GM12801 (cell line): ENCODE results near the gene ATP1B3.

Experiments used
- TF ChIP-seq, protein P1 (sequence below): IDR thresholded peaks from one replicate; pipeline ENCODE4 v1.5.1; 2011; ENCODE audit warnings: control low read depth; ENCODE audit not compliant: insufficient read length; ENCODE audit errors: extremely low read depth

The ATP1B3 gene

DNA sequence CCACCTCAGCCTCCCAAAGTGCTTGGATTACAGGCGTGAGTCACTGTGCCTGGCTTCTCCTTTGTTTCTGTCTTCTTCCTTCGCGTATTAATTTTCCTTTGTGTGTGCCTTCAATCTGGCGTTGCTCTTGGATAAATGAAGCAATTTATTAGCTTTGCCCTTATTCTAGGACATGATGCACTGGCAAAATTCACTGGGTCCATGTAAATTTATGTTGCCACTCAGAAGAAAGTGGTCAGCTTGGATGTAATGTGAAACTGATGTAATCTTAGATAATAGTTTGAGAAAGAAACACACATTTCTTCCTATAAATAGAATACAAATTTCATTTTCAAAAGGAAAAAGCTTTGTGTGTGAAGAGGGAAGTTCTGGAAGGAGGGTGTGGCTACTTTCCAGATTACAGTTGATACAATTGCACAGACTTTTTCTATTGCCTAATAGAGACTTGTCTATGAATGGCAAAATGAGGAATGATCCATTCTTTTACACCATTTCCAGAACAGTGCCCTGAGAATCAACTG, 23.3 kb upstream of the ATP1B3 start:
- TF ChIP-seq, protein P1, sequence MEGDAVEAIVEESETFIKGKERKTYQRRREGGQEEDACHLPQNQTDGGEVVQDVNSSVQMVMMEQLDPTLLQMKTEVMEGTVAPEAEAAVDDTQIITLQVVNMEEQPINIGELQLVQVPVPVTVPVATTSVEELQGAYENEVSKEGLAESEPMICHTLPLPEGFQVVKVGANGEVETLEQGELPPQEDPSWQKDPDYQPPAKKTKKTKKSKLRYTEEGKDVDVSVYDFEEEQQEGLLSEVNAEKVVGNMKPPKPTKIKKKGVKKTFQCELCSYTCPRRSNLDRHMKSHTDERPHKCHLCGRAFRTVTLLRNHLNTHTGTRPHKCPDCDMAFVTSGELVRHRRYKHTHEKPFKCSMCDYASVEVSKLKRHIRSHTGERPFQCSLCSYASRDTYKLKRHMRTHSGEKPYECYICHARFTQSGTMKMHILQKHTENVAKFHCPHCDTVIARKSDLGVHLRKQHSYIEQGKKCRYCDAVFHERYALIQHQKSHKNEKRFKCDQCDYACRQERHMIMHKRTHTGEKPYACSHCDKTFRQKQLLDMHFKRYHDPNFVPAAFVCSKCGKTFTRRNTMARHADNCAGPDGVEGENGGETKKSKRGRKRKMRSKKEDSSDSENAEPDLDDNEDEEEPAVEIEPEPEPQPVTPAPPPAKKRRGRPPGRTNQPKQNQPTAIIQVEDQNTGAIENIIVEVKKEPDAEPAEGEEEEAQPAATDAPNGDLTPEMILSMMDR, result no peak

DNA sequence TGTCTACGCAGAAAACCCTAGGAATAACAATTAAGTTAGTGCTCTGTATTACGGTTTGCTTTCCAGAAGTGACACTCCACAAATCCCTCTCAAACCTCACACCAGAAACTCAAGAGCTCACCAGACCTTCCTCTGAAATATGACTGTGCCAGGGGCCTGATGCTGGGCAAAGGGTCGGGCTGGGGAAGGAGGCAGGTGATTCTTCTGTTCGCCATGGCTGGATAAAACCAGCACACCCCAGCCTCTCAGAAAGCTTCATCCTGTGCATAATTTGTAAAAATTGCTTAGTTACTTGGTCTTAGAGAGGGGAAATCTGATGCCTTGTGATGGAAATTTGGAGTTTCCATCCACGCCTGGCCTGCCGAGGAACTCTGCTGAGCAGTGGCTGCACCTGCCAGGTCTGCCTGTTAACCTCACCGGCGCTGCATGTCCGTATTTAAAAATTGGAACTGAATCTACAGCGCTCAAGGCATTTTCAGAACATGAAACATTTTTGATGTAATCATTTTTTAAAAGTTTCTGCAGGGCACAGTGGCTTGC, 22.7 kb upstream of the ATP1B3 start:
- TF ChIP-seq, protein P1, result no peak

DNA sequence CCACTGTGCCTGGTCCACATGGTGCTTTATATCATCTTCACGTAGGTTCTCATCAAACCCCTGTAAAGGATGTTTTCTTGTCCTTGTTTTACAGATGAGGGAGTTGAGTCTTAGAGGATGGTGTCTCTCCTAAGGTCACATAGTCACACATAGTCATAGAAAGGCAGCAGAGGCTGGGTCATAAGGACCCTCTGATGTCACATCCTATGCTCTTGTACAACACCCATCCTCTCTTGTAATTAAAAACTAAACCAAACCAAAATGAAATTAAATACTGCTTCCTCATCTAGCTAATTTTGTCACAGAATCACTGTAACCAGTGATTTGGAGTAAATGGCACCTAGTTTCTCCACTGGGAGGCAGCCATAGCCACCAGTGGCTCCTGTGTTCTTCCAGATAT, 21.8 kb upstream of the ATP1B3 start:
- TF ChIP-seq, protein P1, result no peak

DNA sequence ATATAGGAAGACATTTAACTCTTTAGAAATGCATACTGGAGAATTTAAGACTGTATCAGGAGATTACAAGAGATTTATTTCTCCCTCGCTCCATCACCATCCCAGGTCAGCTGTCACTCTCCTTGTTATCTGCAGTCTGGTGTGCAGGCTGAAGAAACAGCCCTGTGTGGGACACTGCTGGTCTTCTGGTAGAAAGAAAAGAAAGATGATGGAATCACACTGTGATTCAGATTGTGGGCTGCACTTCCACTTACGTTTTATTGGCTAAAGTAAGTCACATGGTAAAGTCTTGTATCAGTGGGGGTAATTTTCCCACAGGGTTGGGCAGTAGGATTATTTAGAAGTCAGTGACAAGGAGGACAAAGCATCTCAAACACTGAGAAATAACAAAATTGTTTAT, 18.1 kb upstream of the ATP1B3 start:
- TF ChIP-seq, protein P1, result no peak

DNA sequence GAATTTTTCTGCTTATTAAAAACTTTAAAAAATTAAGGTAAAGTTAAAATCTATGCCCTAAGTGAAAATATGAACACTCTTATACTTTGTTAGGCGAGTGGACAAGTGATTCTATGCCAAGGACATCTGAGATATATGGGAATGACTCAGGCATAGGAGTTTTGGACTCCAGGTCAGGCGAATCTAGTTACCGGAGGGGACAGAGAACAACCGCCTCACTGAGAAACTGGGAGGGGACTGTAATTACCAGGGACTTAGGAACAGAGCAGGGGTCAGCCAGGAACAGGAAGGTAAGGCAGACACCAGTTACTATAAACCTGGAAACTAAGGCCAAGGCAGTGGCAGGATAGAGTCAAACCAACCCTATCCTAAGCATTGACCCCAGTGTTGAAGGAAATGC, 16.8 kb upstream of the ATP1B3 start:
- TF ChIP-seq, protein P1, result no peak

DNA sequence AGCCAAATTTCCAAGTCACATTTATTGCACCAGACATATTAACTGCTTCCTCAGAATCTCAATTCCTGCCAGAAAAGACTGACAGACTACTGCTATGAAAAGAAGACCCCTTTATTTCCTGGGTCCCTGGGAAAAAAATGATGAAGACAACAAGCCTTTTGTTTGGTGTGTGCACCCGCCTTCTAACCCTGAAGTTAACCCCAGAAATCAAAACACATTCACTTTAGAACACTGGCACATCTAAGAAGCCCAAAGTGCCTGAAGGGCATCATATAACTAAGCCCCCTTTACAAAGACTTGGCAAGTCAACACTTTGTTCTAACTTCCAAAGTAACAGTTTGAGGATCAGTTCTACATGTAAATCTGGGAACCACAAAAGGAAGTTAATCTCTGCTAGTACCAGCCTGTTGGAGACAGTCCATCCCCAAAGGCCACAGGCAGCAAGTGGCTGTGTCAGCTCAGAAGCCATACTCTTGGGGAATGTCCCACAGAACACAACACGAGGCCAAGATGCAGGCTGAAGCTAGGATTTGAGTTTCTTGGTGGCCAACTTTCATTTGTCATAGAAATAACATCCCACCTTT, 16.3 kb upstream of the ATP1B3 start:
- TF ChIP-seq, protein P1, result no peak

DNA sequence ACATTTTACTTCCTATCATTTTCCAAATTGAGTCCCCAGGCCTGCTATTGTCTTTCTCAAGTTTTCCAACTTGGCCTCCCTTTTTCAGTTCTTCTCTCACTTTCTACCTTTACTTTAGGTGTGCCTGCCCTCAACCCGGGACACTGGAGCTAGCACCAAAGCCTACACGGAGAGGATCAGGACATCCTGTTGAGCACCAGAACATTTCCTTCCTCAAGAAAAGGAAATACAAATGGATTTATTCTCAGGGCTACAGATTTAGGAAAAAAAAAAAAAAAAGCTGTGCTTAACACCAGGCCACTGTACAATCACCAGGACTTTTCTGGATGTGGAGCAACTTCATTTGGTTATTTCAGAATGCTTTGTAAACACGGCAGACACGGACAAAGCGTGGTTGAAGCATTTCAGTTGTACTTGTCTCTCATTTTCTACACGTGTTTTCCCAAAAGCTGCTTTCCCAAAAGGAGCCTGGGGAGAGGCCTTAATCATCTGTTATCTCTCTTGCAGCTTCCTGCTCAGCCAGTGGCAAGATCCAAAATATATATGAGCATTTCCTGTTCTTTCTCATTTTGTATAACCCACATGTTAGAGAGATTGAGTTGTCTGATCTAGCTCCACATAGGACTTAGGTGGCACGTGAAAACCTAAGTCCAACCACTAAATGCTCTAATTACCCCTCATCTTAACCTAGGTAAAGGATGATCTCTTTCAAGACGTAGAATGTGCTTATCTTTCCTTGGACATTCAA, 15.5 kb upstream of the ATP1B3 start:
- TF ChIP-seq, protein P1, result no peak
